ENCODE results near the gene OGA.

OGA gene
- total RNA-seq = 190 to 677 (median 421) reads per million in 3 experiments

- DNase-seq = peak; percentile 100
These were observed at the start of gene OGA for GRCh38 chr10:101818119-101818871. Gene OGA (minus strand): TSS chr10:101818444. CDS start chr10:101818022, 422 bp downstream.

- no peak for DNase-seq
These were observed 49.7 kb upstream of the OGA start for GRCh38 chr10:101867931-101868330.

- DNase-seq = no peak
These were observed 41.3 kb upstream of the OGA start for GRCh38 chr10:101859530-101859929.

GRCh38 chr10:101858723-101859500 is 40.7 kb upstream of the OGA start:
- DNase-seq = no peak

GRCh38 chr10:101857802-101858476 is 39.7 kb upstream of the OGA start:
- DNase-seq = no peak

- no peak for DNase-seq
These were observed 38.4 kb upstream of the OGA start for GRCh38 chr10:101856626-101857025.

- no peak for DNase-seq
These were observed 33.3 kb upstream of the OGA start for GRCh38 chr10:101851411-101852116.

- DNase-seq = no peak
These were observed 32.5 kb upstream of the OGA start for GRCh38 chr10:101850749-101851148.

- no peak for DNase-seq
These were observed 30.7 kb upstream of the OGA start for GRCh38 chr10:101848894-101849351.

GRCh38 chr10:101848408-101848807 is 30.2 kb upstream of the OGA start:
- no peak for DNase-seq

- DNase-seq = no peak
These were observed 27.6 kb upstream of the OGA start for GRCh38 chr10:101845893-101846292.

GRCh38 chr10:101843032-101844021 is 25.1 kb upstream of the OGA start, which contains the start of gene KCNIP2:
Gene KCNIP2 (minus strand): TSS chr10:101843800. CDS start chr10:101843568, 232 bp downstream.
- peak; percentile 45 for DNase-seq

- DNase-seq = no peak
These were observed 23.6 kb upstream of the OGA start for GRCh38 chr10:101841826-101842225.

- peak; percentile 56 for DNase-seq
These were observed 22.7 kb upstream of the OGA start for GRCh38 chr10:101840741-101841453.

- peak; percentile 27 for DNase-seq
These were observed 21.9 kb upstream of the OGA start for GRCh38 chr10:101840102-101840684.

GRCh38 chr10:101839416-101840063 is 21.3 kb upstream of the OGA start:
- peak; percentile 39 for DNase-seq

GRCh38 chr10:101839002-101839401 is 20.8 kb upstream of the OGA start:
- no peak for DNase-seq

GRCh38 chr10:101838416-101838970 is 20.2 kb upstream of the OGA start:
- no peak for DNase-seq

GRCh38 chr10:101837748-101838147 is 19.5 kb upstream of the OGA start:
- DNase-seq = no peak

Measured in central memory CD4-positive, alpha-beta T cell (primary cell).